ENCODE measurements around the gene SNX9. TPM values are rescaled to one million over a fixed set of nuclear protein-coding genes. Genes with fewer than 3 reads are reported as not detected.

SNX9 gene
- total and polyA plus RNA-seq, 10 of the 15 experiments (the other 5 are each of a cell fraction or from before 2014, with no cell fraction given), result 0.03 to 2.0 (median 0.37) TPM

DNA sequence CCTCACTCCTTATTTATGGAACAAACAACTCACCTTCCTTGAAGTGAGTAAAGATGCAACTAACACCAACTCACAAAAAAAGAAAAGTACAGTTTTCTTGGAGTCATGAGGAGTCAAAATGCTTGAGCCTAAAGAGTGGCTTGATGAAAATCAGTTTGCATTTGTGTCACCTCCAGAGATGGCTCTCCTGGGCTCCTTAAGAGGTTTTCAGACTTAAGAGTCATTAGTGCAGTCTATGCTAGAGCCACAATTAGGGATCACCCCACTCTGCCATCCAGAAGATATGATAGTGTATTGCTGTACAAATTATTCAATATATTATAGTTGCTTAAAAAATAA lies 11.9 kb upstream of the SNX9 start:
- Histone ChIP-seq H3K4me3 (no peak overlapping the region), H3K4me1 (ENCODE audit: control insufficient read depth, insufficient read depth, low read length) (peaks cover 7% of the 10 kb centered on the region), H3K79me2 (ENCODE audit: control insufficient read depth, insufficient read depth, low read length) (no peaks in the 10 kb centered on the region), H3K36me3 (ENCODE audit: control insufficient read depth in 2 of 2, insufficient read depth in 2 of 2, low read length in 1 of 2) (no peaks in the 10 kb centered on the region), H3K9ac (ENCODE audit: control insufficient read depth, insufficient read depth, low read length) (no peak overlapping the region), H3K9me3 (replicated peaks; ENCODE audit: control insufficient read depth, insufficient read depth, low read length) (peaks cover 2% of the 10 kb centered on the region; the same call in 1 of the 3 replicates), H2AFZ (ENCODE audit: control insufficient read depth, low read depth, low read length) (no peak overlapping the region), H3K27me3 (replicated peaks in 1 of 2; ENCODE audit: control insufficient read depth in 2 of 2, insufficient read depth in 2 of 2, low read length in 1 of 2) (no peaks in the 10 kb centered on the region; a peak in 2 of 4 replicates), H3K27ac (ENCODE audit: control insufficient read depth, insufficient read depth) (no peak overlapping the region), H4K20me1 (ENCODE audit: control insufficient read depth, insufficient read depth) (no peaks in the 10 kb centered on the region), H3K4me2 (ENCODE audit: control insufficient read depth, insufficient read depth) (no peak overlapping the region)
- DNase-seq (ENCODE audit: low read depth, low spot score) (no peak), FAIRE-seq (no peak), ATAC-seq (no peak)
- CTCF ChIA-PET, result interaction anchor here (0.8 kb wide), 1 partner anchor 63 kb away, joined by 4 read pairs; no protein-coding TSS in a partner anchor
- intact Hi-C loops (cut with micrococcal nuclease; ENCODE audit: unreplicated experiment), result no loop called here
- TF ChIP-seq, protein P1, sequence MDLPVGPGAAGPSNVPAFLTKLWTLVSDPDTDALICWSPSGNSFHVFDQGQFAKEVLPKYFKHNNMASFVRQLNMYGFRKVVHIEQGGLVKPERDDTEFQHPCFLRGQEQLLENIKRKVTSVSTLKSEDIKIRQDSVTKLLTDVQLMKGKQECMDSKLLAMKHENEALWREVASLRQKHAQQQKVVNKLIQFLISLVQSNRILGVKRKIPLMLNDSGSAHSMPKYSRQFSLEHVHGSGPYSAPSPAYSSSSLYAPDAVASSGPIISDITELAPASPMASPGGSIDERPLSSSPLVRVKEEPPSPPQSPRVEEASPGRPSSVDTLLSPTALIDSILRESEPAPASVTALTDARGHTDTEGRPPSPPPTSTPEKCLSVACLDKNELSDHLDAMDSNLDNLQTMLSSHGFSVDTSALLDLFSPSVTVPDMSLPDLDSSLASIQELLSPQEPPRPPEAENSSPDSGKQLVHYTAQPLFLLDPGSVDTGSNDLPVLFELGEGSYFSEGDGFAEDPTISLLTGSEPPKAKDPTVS (IDR thresholded peaks at IDR 0.05; ENCODE audit: low read depth, low read length), result no peak
- no peak for TF ChIP-seq EP300 (IDR thresholded peaks at IDR 0.05; ENCODE audit: borderline replicate concordance in 1 of 2, control insufficient read depth in 1 of 2, low read depth in 2 of 2, low read length in 2 of 2)
- TF ChIP-seq HDAC6 (IDR thresholded peaks at IDR 0.05; ENCODE audit: unreplicated experiment), result no peak
- TF ChIP-seq, protein P2, sequence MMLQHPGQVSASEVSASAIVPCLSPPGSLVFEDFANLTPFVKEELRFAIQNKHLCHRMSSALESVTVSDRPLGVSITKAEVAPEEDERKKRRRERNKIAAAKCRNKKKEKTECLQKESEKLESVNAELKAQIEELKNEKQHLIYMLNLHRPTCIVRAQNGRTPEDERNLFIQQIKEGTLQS (IDR thresholded peaks at IDR 0.05; ENCODE audit: borderline replicate concordance, extremely low read depth, low read depth, low read length), result no peak
- TF ChIP-seq JUND (IDR thresholded peaks at IDR 0.05; ENCODE audit: low read depth, low read length), result no peak
- no peak for TF ChIP-seq CHD4 (IDR thresholded peaks at IDR 0.05)
- no peak for TF ChIP-seq SP1 (IDR thresholded peaks at IDR 0.05; ENCODE audit: low read depth, low read length)
- no peak for TF ChIP-seq LARP7 (IDR thresholded peaks at IDR 0.05)
- no peak for TF ChIP-seq ATF7 (IDR thresholded peaks at IDR 0.05; ENCODE audit: low read depth)
- TF ChIP-seq, protein P3, sequence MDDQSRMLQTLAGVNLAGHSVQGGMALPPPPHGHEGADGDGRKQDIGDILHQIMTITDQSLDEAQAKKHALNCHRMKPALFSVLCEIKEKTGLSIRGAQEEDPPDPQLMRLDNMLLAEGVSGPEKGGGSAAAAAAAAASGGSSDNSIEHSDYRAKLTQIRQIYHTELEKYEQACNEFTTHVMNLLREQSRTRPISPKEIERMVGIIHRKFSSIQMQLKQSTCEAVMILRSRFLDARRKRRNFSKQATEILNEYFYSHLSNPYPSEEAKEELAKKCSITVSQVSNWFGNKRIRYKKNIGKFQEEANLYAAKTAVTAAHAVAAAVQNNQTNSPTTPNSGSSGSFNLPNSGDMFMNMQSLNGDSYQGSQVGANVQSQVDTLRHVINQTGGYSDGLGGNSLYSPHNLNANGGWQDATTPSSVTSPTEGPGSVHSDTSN (IDR thresholded peaks at IDR 0.05; ENCODE audit: insufficient replicate concordance, low read depth, low read length), result no peak
- no peak for TF ChIP-seq TAF1 (IDR thresholded peaks at IDR 0.05; ENCODE audit: borderline replicate concordance, low read depth, low read length)
- in situ Hi-C loops (cut with MboI), result no loop called here
- no TSS peak for BruUV-seq (replicated peaks)
- SMC1A ChIA-PET (ENCODE audit: uncharacterized antibody, unreplicated experiment), result no interaction called here
- RAD21 ChIA-PET (ENCODE audit: unreplicated experiment), result no interaction called here
- POLR2A ChIA-PET, result no interaction called here
